K562 (cell line): Measurements from ENCODE around the gene KITLG.
"Not testable (repeated sequence)": the region's sequence is repeated elsewhere in the genome, so short reads cannot be mapped to it uniquely, and the experiment has no call there.

Experiments used
- CBX2 ChIP-seq: fragments of 200-600 bp; sonication (generic); IDR thresholded peaks from one replicate; pipeline ENCODE4 v1.6.1; 2012; ENCODE audit warnings: mild to moderate bottlenecking, low read length, inconsistent platforms; ENCODE audit not compliant: insufficient read depth, poor library complexity, severe bottlenecking
- CHD2 ChIP-seq: IDR thresholded peaks from 2 replicates; pipeline ENCODE4 v1.6.1; 2011; ENCODE audit warnings: low read depth, low read length
- TF ChIP-seq, protein P1 (sequence below), 3 experiments: IDR thresholded peaks in 2 of 3; conservative IDR thresholded peaks in 1 of 3; 2 replicates each; pipeline ENCODE4 v1.5.1; 2011 to 2012; ENCODE audit warnings: low read length in 3 of 3, mild to moderate bottlenecking in 3 of 3, control low read depth in 2 of 3, improper control_type of control experiment in 1 of 3, inconsistent platforms in 1 of 3, low read depth in 1 of 3, mixed read lengths in 1 of 3, moderate library complexity in 1 of 3; ENCODE audit not compliant: insufficient read depth in 2 of 3

DNA sequence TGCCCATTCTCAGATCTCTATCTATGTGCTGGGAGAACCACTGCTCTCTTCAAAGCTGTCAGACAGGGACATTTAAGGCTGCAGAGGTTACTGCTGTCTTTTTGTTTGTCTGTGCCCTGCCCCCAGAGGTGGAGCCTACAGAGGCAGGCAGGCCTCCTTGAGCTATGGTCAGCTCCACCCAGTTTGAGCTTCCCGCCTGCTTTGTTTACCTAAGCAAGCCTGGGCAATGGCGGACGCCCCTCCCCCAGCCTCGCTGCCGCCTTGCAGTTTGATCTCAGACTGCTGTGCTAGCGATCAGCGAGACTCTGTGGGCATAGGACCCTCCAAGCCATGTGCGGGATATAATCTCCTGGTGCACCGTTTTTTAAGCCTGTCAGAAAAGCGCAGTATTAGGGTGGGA, 113.6 kb downstream of the KITLG start:
- TF ChIP-seq, protein P1, sequence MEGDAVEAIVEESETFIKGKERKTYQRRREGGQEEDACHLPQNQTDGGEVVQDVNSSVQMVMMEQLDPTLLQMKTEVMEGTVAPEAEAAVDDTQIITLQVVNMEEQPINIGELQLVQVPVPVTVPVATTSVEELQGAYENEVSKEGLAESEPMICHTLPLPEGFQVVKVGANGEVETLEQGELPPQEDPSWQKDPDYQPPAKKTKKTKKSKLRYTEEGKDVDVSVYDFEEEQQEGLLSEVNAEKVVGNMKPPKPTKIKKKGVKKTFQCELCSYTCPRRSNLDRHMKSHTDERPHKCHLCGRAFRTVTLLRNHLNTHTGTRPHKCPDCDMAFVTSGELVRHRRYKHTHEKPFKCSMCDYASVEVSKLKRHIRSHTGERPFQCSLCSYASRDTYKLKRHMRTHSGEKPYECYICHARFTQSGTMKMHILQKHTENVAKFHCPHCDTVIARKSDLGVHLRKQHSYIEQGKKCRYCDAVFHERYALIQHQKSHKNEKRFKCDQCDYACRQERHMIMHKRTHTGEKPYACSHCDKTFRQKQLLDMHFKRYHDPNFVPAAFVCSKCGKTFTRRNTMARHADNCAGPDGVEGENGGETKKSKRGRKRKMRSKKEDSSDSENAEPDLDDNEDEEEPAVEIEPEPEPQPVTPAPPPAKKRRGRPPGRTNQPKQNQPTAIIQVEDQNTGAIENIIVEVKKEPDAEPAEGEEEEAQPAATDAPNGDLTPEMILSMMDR (IDR thresholded peaks at IDR 0.05 in 2 of 3, conservative IDR thresholded peaks at IDR 0.05 in 1 of 3; ENCODE audit: insufficient read depth in 2 of 3, low read depth in 1 of 3, low read length in 3 of 3), result not testable (repeated sequence)
- TF ChIP-seq CHD2, CBX2: not testable (repeated sequence)
